Hepatocyte (in vitro differentiated cells): ENCODE measurements around the gene XPR1. TPM values are rescaled to one million over a fixed set of nuclear protein-coding genes. Genes with fewer than 3 reads are reported as not detected.
A peak's percentile ranks its signal among the peaks of the same experiment; 100 is the strongest.

Source experiments
- DNase-seq: peaks from one replicate; pipeline ENCODE4 v3.0.0-alpha.2; 2016; ENCODE audit warnings: low spot score
- H2AFZ ChIP-seq: fragments of 200-600 bp; sonication (generic); 2 replicates; pipeline ENCODE4 v1.6.0; 2016; ENCODE audit warnings: antibody characterized with exemption, mild to moderate bottlenecking
- H3K27ac ChIP-seq: fragments of 200-600 bp; sonication (generic); 2 replicates; pipeline ENCODE4 v1.5.1; 2016; ENCODE audit warnings: mild to moderate bottlenecking
- H3K27me3 ChIP-seq: fragments of 200-600 bp; sonication (generic); 2 replicates; pipeline ENCODE4 v1.6.1; 2016
- H3K36me3 ChIP-seq: fragments of 200-600 bp; sonication (generic); replicated peaks from 2 replicates; pipeline ENCODE4 v1.5.1; 2016; ENCODE audit warnings: low read depth; ENCODE audit not compliant: insufficient read depth
- H3K4me1 ChIP-seq: fragments of 200-600 bp; sonication (generic); 2 replicates; pipeline ENCODE4 v1.5.1; 2016; ENCODE audit warnings: mild to moderate bottlenecking, moderate library complexity; ENCODE audit not compliant: insufficient read depth
- H3K4me2 ChIP-seq: fragments of 200-600 bp; sonication (generic); 2 replicates; pipeline ENCODE4 v1.6.0; 2016
- H3K4me3 ChIP-seq: fragments of 200-600 bp; sonication (generic); 2 replicates; pipeline ENCODE4 v1.5.1; 2016; ENCODE audit warnings: mild to moderate bottlenecking
- H3K79me2 ChIP-seq: fragments of 200-600 bp; sonication (generic); 2 replicates; pipeline ENCODE4 v1.6.0; 2017; ENCODE audit warnings: mild to moderate bottlenecking
- H3K9me2 ChIP-seq: fragments of 200-600 bp; sonication (generic); replicated peaks from 2 replicates; pipeline ENCODE4 v1.6.0; 2017; ENCODE audit warnings: mild to moderate bottlenecking; ENCODE audit not compliant: insufficient read depth
- H3K9me3 ChIP-seq: fragments of 200-600 bp; sonication (generic); 2 replicates; pipeline ENCODE4 v1.5.1; 2016; ENCODE audit warnings: low read depth, mild to moderate bottlenecking
- H4K20me1 ChIP-seq: fragments of 200-600 bp; sonication (generic); 2 replicates; pipeline ENCODE4 v1.6.0; 2016; ENCODE audit warnings: mild to moderate bottlenecking; ENCODE audit not compliant: insufficient read depth, poor library complexity, severe bottlenecking
- CTCF ChIP-seq: fragments of 200-600 bp; sonication (generic); IDR thresholded peaks from 2 replicates; pipeline ENCODE4 v1.5.1; 2016; ENCODE audit warnings: antibody characterized with exemption, mild to moderate bottlenecking; ENCODE audit not compliant: poor library complexity
- EZH2 ChIP-seq: fragments of 200-600 bp; sonication (generic); IDR thresholded peaks from 2 replicates; pipeline ENCODE4 v1.6.1; 2016; ENCODE audit warnings: antibody characterized with exemption, mild to moderate bottlenecking, borderline replicate concordance
- EZH2phosphoT487 ChIP-seq: fragments of 200-600 bp; sonication (generic); IDR thresholded peaks from one replicate; pipeline ENCODE4 v1.6.1; 2018; ENCODE audit warnings: antibody characterized with exemption, mild to moderate bottlenecking, low read depth, moderate library complexity; ENCODE audit not compliant: unreplicated experiment, severe bottlenecking
- WGBS: methylation state at CpG from one replicate; pipeline ENCODE4 v1.1.6; 2016; ENCODE audit warnings: low lambda C conversion rate; ENCODE audit errors: missing lambda C conversion rate; 5-methylcytosine and 5-hydroxymethylcytosine counted together
- polyA plus RNA-seq: library from polyadenylated mRNA; unstranded; fragments of >200 nt; fragmentation: Nextera tagmentation; extraction: Ambion mirVana; gene quantifications from 2 replicates; pipeline ENCODE4 v1.2.1, GENCODE V29; 2016
- total RNA-seq: library from RNA; depleted of rRNA; stranded (reverse); fragments of >200 nt; gene quantifications from 2 replicates; pipeline ENCODE4 v1.2.3, GENCODE V29; 2014

Gene XPR1
- total and polyA plus RNA-seq, 2 experiments from 2014 or later: 18.2 to 41.5 TPM

DNA sequence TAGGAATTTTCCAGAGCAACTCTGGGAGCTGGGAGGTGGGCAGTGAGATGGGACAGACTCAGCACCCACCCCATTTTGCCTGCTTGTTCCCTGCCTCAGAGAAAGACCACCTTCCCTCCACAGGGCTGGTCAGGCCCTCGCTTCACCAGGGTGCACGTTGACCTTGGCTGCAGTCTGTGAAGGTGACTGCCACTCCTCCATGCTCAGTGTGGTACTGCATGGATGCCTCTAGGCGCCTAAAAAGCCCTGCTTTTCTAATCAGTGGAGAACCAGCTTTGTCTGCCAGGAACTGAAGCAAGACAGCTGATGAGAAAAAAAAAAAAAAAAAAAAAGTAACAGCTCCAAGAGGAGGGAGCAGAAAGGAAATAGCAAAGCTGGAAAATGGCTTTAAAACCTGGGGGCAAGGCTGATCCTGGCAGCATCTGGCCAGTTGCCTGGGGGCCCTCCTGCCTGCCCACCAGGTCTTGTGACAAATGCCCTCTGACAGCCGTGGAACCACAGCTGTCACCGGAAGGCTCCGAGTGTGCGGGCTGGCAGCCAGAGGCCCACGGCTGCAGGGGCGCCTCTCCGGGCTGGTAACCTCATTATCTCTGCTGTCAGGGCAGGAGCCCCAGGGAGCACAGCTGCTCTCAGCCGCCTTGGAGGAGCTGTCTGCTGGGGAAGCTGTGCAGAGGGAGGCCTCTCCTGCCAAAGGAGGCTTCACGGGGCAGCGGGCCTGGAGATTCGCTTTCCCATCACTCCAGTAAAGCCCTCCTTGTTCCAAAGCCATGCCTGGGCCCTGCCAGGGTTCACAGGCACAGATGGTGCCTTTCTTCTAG, 294.6 kb downstream of the XPR1 start:
- Histone ChIP-seq H3K9me2 (no peaks in the 10 kb centered on the region), H3K27ac (peak overlapping the region; percentile 91), H3K27me3 (no peaks in the 10 kb centered on the region), H3K9me3 (no peaks in the 10 kb centered on the region), H3K79me2 (no peaks in the 10 kb centered on the region), H3K4me2 (peak overlapping the region; percentile 61), H4K20me1 (no peaks in the 10 kb centered on the region), H3K4me3 (no peak overlapping the region), H3K36me3 (no peaks in the 10 kb centered on the region), H2AFZ (no peak overlapping the region), H3K4me1 (peaks cover 47% of the 10 kb centered on the region)
- WGBS: 36% methylated on average over 14 of the region's 14 CpGs
- peak; percentile 71 for DNase-seq
- TF ChIP-seq CTCF (no peak), EZH2phosphoT487 (no peak), EZH2 (no peak)

- Histone ChIP-seq H3K9me2 (no peaks in the 10 kb centered on the region), H3K4me2 (peak overlapping the region; percentile 61), H3K36me3 (no peaks in the 10 kb centered on the region), H4K20me1 (no peaks in the 10 kb centered on the region), H3K27me3 (no peaks in the 10 kb centered on the region), H3K9me3 (no peaks in the 10 kb centered on the region), H3K4me3 (no peak overlapping the region), H3K4me1 (peaks cover 47% of the 10 kb centered on the region), H2AFZ (no peak overlapping the region), H3K27ac (peak overlapping the region; percentile 91), H3K79me2 (no peaks in the 10 kb centered on the region)
- DNase-seq: no peak
- WGBS: 61% methylated on average over 13 of the region's 13 CpGs
- TF ChIP-seq EZH2 (no peak), CTCF (no peak), EZH2phosphoT487 (no peak)
Measured at GRCh38 chr1:180927348-180927747, 295.5 kb downstream of the XPR1 start.

DNA sequence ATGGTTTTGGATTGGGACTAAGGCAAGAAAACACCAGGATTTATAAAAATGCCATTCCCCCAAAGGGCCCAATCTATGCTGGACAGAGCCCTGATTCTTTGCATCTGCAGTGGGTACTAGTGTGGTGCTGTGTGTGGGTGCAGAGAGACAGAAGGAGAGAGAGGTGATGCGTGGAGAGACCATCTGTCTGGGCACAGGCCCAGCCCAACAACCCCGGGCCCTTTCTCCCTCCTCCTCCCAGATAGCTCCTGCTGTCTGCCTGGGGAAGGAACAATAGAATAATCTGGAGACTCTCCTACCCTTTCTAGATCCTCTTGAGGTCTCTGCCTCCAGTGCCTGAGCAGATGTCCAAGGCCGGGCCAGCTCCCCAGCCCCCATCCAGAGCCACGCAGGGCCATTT, 296.0 kb downstream of the XPR1 start:
- no peaks in the 10 kb centered on the region for H3K9me3 ChIP-seq
- H3K36me3 ChIP-seq: no peaks in the 10 kb centered on the region
- TF ChIP-seq EZH2phosphoT487 (no peak), CTCF (no peak), EZH2 (no peak)
- H4K20me1 ChIP-seq: no peaks in the 10 kb centered on the region
- 64% methylated on average over 4 of the region's 4 CpGs for WGBS
- no peaks in the 10 kb centered on the region for H3K27me3 ChIP-seq
- H3K9me2 ChIP-seq: no peaks in the 10 kb centered on the region
- H3K4me1 ChIP-seq: peaks cover 44% of the 10 kb centered on the region
- H3K4me2 ChIP-seq: peak overlapping the region; percentile 5
- no peak overlapping the region for H2AFZ ChIP-seq
- DNase-seq: no peak
- H3K79me2 ChIP-seq: no peaks in the 10 kb centered on the region
- peak overlapping the region; percentile 91 for H3K27ac ChIP-seq
- no peak overlapping the region for H3K4me3 ChIP-seq
